GM23338 (cell line): ENCODE measurements around the gene FEM1B. TPM values are rescaled to one million over a fixed set of nuclear protein-coding genes. Genes with fewer than 3 reads are reported as not detected.

Source experiments
- ATAC-seq: fragments of 200-7000 bp; cut with Tn5 transposase; 3 replicates; pipeline ENCODE4 v1.9.1; 2020
- DNase-seq: peaks from one replicate; pipeline ENCODE4 v3.0.0-alpha.2; 2015; ENCODE audit warnings: low spot score
- H2AFZ ChIP-seq: fragments of 200-600 bp; sonication (generic); 2 replicates; pipeline ENCODE4 v1.8.0; 2016; ENCODE audit warnings: antibody characterized with exemption, mild to moderate bottlenecking, moderate library complexity
- H3F3A ChIP-seq: fragments of 200-600 bp; sonication (generic); replicated peaks from 2 replicates; pipeline ENCODE4 v1.8.0; 2017; ENCODE audit warnings: antibody characterized with exemption, mixed run types, low read depth
- H3K27ac ChIP-seq: fragments of 200-600 bp; sonication (generic); 2 replicates; pipeline ENCODE4 v1.6.1; 2016; ENCODE audit warnings: low read depth
- H3K27me3 ChIP-seq: fragments of 200-600 bp; sonication (generic); 2 replicates; pipeline ENCODE4 v1.8.0; 2016; ENCODE audit warnings: mild to moderate bottlenecking, mixed run types, moderate library complexity; ENCODE audit not compliant: insufficient read depth
- H3K36me3 ChIP-seq: fragments of 200-600 bp; sonication (generic); 2 replicates; pipeline ENCODE4 v1.8.0; 2016; ENCODE audit warnings: mild to moderate bottlenecking; ENCODE audit not compliant: insufficient read depth
- H3K4me1 ChIP-seq: fragments of 200-600 bp; sonication (generic); 2 replicates; pipeline ENCODE4 v1.8.0; 2016; ENCODE audit warnings: mild to moderate bottlenecking, moderate library complexity; ENCODE audit not compliant: insufficient read depth
- H3K4me2 ChIP-seq: fragments of 200-600 bp; sonication (generic); 2 replicates; pipeline ENCODE4 v1.7.1; 2017; ENCODE audit warnings: mixed run types
- H3K4me3 ChIP-seq: fragments of 200-600 bp; sonication (generic); 2 replicates; pipeline ENCODE4 v1.6.1; 2016; ENCODE audit warnings: mixed run types
- H3K79me2 ChIP-seq: fragments of 200-600 bp; sonication (generic); replicated peaks from 2 replicates; pipeline ENCODE4 v1.8.0; 2017; ENCODE audit warnings: mild to moderate bottlenecking; ENCODE audit not compliant: insufficient read depth
- H3K9me2 ChIP-seq: fragments of 200-600 bp; sonication (generic); 2 replicates; pipeline ENCODE4 v1.8.0; 2017; ENCODE audit not compliant: insufficient read depth
- H4K20me1 ChIP-seq: fragments of 200-600 bp; sonication (generic); replicated peaks from 2 replicates; pipeline ENCODE4 v1.8.0; 2017; ENCODE audit warnings: mild to moderate bottlenecking; ENCODE audit not compliant: insufficient read depth
- H3K27ac Mint-ChIP-seq: 2 replicates; pipeline ENCODE4 v1.8.0; 2020; ENCODE audit warnings: inconsistent platforms, mild to moderate bottlenecking, moderate library complexity, mixed read lengths
- H3K27me3 Mint-ChIP-seq: 3 replicates; pipeline ENCODE4 v1.8.0; 2022; ENCODE audit warnings: low read depth, mild to moderate bottlenecking, moderate library complexity, mixed read lengths, inconsistent platforms; ENCODE audit not compliant: insufficient read depth, poor library complexity
- H3K36me3 Mint-ChIP-seq: 3 replicates; pipeline ENCODE4 v1.8.0; 2021; ENCODE audit warnings: low read depth, mild to moderate bottlenecking, inconsistent platforms, moderate library complexity, mixed read lengths
- H3K4me1 Mint-ChIP-seq: 3 replicates; pipeline ENCODE4 v1.8.0; 2020; ENCODE audit warnings: mild to moderate bottlenecking, inconsistent platforms, mixed read lengths
- H3K4me3 Mint-ChIP-seq: 3 replicates; pipeline ENCODE4 v1.8.0; 2021; ENCODE audit warnings: moderate library complexity, mild to moderate bottlenecking, inconsistent platforms, mixed read lengths
- H3K9me3 Mint-ChIP-seq: 3 replicates; pipeline ENCODE4 v1.8.0; 2020; ENCODE audit warnings: moderate library complexity, mild to moderate bottlenecking, inconsistent platforms, mixed read lengths
- CREB1 ChIP-seq: fragments of 250-450 bp; sonication (Bioruptor Pico); IDR thresholded peaks from 2 replicates; pipeline ENCODE4 v1.5.0; 2020; ENCODE audit warnings: low read depth, mild to moderate bottlenecking, moderate library complexity
- ETS1 ChIP-seq: IDR thresholded peaks from 2 replicates; pipeline ENCODE4 v1.6.1; 2016; ENCODE audit warnings: antibody characterized with exemption
- EZH2 ChIP-seq: fragments of 200-600 bp; sonication (generic); IDR thresholded peaks from one replicate; pipeline ENCODE4 v1.8.0; 2017; ENCODE audit warnings: antibody characterized with exemption, mild to moderate bottlenecking, low read depth; ENCODE audit not compliant: unreplicated experiment
- EZH2phosphoT487 ChIP-seq: fragments of 200-600 bp; sonication (generic); IDR thresholded peaks from one replicate; pipeline ENCODE4 v1.8.1; 2018; ENCODE audit warnings: antibody characterized with exemption; ENCODE audit not compliant: unreplicated experiment
- JUNB ChIP-seq: IDR thresholded peaks from one replicate; pipeline ENCODE4 v1.6.1; 2016; ENCODE audit warnings: antibody characterized with exemption; ENCODE audit not compliant: unreplicated experiment
- NANOG ChIP-seq: IDR thresholded peaks from 2 replicates; pipeline ENCODE4 v1.6.1; 2016; ENCODE audit warnings: antibody characterized with exemption, borderline replicate concordance
- POLR2AphosphoS5 ChIP-seq: IDR thresholded peaks from 2 replicates; pipeline ENCODE4 v1.6.1; 2016; ENCODE audit warnings: antibody characterized with exemption, low read depth
- REST ChIP-seq: IDR thresholded peaks from one replicate; pipeline ENCODE4 v1.6.1; 2018; ENCODE audit warnings: antibody characterized with exemption; ENCODE audit not compliant: unreplicated experiment
- STAT1 ChIP-seq: IDR thresholded peaks from one replicate; pipeline ENCODE4 v1.6.1; 2016; ENCODE audit warnings: antibody characterized with exemption; ENCODE audit not compliant: unreplicated experiment
- ZNF114 ChIP-seq: fragments of 250-450 bp; sonication (Bioruptor Pico); IDR thresholded peaks from 2 replicates; pipeline ENCODE4 v1.5.0; 2020; ENCODE audit warnings: mild to moderate bottlenecking, moderate library complexity
- ZNF331 ChIP-seq: fragments of 250-450 bp; sonication (Bioruptor Pico); IDR thresholded peaks from 2 replicates; pipeline ENCODE4 v1.5.0; 2020; ENCODE audit warnings: low read depth, mild to moderate bottlenecking, moderate library complexity
- ZNF462 ChIP-seq: fragments of 250-450 bp; sonication (Bioruptor Pico); IDR thresholded peaks from 2 replicates; pipeline ENCODE4 v1.5.0; 2020; ENCODE audit warnings: mild to moderate bottlenecking, moderate library complexity
- polyA plus RNA-seq: library from polyadenylated mRNA; unstranded; fragments of >200 nt; fragmentation: Nextera tagmentation; extraction: Ambion mirVana; gene quantifications from 2 replicates; pipeline ENCODE4 v1.2.1, GENCODE V29; 2016
- total RNA-seq: library from RNA; depleted of rRNA; stranded (reverse); fragments of >200 nt; shearing (Covaris generic); gene quantifications from 2 replicates; pipeline ENCODE4 v1.2.3, GENCODE V29; 2014
- TF ChIP-seq, protein P1 (sequence below), 2 experiments: fragments of 200-600 bp in 1 of 2; sonication (generic) in 1 of 2; conservative IDR thresholded peaks; 2 replicates each; pipeline versions ENCODE4 v1.5.1 to v1.6.1; 2016 to 2017; ENCODE audit warnings: antibody characterized with exemption in 2 of 2, low read depth in 2 of 2, mild to moderate bottlenecking in 2 of 2, moderate library complexity in 1 of 2

Gene FEM1B
- total and polyA plus RNA-seq, 2 experiments from 2014 or later = 13.0 to 82.0 TPM

DNA sequence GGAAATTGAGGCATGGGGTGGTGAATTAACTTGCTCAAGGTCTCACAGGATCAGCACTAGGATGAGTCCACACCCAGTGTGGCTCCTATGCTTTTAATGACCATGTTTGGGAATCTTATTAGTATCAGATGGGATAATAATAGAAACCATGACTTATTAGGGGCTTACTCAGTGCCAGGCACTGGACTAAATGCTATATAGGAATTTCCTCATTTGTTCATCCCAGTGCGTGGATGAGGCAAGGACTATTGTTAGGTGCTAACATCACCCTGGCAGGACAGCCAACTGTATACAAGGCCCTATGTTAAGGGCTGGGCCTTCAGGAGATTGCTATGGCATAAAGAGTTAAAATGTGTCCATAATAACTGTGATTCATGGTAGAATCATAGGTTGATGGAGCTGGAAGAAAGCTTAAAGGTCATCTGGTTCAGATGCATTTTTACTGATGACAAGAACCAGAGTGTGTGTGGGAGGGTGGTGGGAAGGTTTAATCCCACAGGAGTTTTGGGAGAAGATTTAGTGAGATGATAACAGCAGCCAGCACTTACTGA is 4.7 kb upstream of the FEM1B start:
- no peak overlapping the region; the same call in 1 of the 2 replicates for H3K4me2 ChIP-seq
- Mint-ChIP-seq H3K4me1 (peaks cover 30% of the 10 kb centered on the region), H3K36me3 (no peaks in the 10 kb centered on the region), H3K4me3 (no peak overlapping the region), H3K27ac (no peak overlapping the region), H3K9me3 (no peaks in the 10 kb centered on the region), H3K27me3 (peaks cover 9% of the 10 kb centered on the region)
- no peaks in the 10 kb centered on the region for H3K9me2 ChIP-seq
- no peaks in the 10 kb centered on the region for H3K79me2 ChIP-seq
- H3K27me3 ChIP-seq = no peaks in the 10 kb centered on the region
- ATAC-seq = no peak
- H3K4me3 ChIP-seq = no peak overlapping the region
- TF ChIP-seq ZNF331 (CRISPR knock-in tag) (no peak), REST (no peak), ZNF114 (no peak), JUNB (no peak), EZH2phosphoT487 (no peak), STAT1 (no peak), NANOG (no peak), POLR2AphosphoS5 (no peak), ETS1 (no peak), CREB1 (no peak), ZNF462 (CRISPR knock-in tag) (no peak), EZH2 (no peak)
- TF ChIP-seq, protein P1, sequence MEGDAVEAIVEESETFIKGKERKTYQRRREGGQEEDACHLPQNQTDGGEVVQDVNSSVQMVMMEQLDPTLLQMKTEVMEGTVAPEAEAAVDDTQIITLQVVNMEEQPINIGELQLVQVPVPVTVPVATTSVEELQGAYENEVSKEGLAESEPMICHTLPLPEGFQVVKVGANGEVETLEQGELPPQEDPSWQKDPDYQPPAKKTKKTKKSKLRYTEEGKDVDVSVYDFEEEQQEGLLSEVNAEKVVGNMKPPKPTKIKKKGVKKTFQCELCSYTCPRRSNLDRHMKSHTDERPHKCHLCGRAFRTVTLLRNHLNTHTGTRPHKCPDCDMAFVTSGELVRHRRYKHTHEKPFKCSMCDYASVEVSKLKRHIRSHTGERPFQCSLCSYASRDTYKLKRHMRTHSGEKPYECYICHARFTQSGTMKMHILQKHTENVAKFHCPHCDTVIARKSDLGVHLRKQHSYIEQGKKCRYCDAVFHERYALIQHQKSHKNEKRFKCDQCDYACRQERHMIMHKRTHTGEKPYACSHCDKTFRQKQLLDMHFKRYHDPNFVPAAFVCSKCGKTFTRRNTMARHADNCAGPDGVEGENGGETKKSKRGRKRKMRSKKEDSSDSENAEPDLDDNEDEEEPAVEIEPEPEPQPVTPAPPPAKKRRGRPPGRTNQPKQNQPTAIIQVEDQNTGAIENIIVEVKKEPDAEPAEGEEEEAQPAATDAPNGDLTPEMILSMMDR (conservative IDR thresholded peaks at IDR 0.05; ENCODE audit: low read depth in 2 of 2) = no peak
- H2AFZ ChIP-seq = no peak overlapping the region; the same call in 1 of the 2 replicates
- H3F3A ChIP-seq = peaks cover 15% of the 10 kb centered on the region; the same call in 1 of the 2 replicates
- no peak overlapping the region for H3K27ac ChIP-seq
- H3K4me1 ChIP-seq = peaks cover 33% of the 10 kb centered on the region
- H3K36me3 ChIP-seq = no peaks in the 10 kb centered on the region
- no peaks in the 10 kb centered on the region for H4K20me1 ChIP-seq
- no peak for DNase-seq
